NCI-H510A (cell line): ENCODE measurements around the gene RRBP1.
A peak's percentile ranks its signal among the peaks of the same experiment; 100 is the strongest.

Source experiments
- DNase-seq: peaks from one replicate; lab custom pipeline; 2025; lab: John Stamatoyannopoulos, UW

RRBP1 gene

GRCh38 chr20:17622851-17623508, 59.1 kb downstream of the RRBP1 start:
- no peak for DNase-seq

- DNase-seq = no peak
Observed at GRCh38 chr20:17622086-17622850, 59.8 kb downstream of the RRBP1 start.

- DNase-seq = no peak
Observed at GRCh38 chr20:17621229-17621968, 60.6 kb downstream of the RRBP1 start.

- no peak for DNase-seq
Observed at GRCh38 chr20:17620371-17621228, 61.4 kb downstream of the RRBP1 start.

GRCh38 chr20:17619351-17620093, 62.5 kb downstream of the RRBP1 start:
- no peak for DNase-seq

GRCh38 chr20:17618673-17619013, 63.4 kb downstream of the RRBP1 start:
- no peak for DNase-seq

- DNase-seq = no peak
Observed at GRCh38 chr20:17617868-17618672, 64.0 kb downstream of the RRBP1 start.

GRCh38 chr20:17617212-17617867, 64.7 kb downstream of the RRBP1 start:
- DNase-seq = peak; percentile 26

DNA sequence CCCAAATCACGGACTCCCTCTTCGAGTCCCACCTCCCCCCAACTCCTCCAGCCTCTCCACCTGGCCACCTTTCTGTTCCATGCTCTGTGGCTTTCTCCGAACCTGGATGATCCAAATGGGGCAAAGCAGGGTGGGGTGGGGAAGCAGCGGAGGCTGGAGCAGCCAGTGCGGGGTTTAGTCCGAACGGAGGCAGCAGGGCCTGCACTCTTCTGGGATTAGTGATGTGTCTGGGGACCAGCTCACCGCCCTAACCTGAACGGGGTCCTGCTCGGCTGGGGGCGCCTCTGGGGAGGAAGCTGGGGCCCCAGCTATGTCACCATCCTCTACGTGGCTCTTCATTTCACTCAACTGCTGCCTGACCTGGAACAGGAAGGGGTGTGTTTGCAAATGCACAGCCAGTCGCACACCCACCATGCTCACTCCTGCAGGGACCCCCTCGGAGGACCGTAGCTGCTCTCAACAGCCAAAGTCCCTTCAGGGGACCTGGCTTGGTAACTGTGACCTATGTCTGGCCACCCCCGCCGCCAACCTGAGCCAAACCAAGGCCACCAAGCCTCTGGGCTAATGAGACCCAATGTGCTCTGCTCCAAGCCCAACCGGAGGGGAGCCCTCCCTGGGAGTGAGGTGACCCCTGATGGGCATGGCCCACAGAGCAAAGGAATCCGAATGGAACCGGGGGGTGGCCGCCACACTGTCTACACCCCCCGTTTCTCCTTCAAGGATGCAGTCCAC, 65.4 kb downstream of the RRBP1 start:
- no peak for DNase-seq

GRCh38 chr20:17615645-17616479, 66.2 kb downstream of the RRBP1 start:
- peak; percentile 61 for DNase-seq

GRCh38 chr20:17614812-17615644, 67.0 kb downstream of the RRBP1 start:
- no peak for DNase-seq

GRCh38 chr20:17614176-17614811, 67.7 kb downstream of the RRBP1 start:
- peak; percentile 82 for DNase-seq

- no peak for DNase-seq
Observed at GRCh38 chr20:17613328-17614175, 68.5 kb downstream of the RRBP1 start.

DNA sequence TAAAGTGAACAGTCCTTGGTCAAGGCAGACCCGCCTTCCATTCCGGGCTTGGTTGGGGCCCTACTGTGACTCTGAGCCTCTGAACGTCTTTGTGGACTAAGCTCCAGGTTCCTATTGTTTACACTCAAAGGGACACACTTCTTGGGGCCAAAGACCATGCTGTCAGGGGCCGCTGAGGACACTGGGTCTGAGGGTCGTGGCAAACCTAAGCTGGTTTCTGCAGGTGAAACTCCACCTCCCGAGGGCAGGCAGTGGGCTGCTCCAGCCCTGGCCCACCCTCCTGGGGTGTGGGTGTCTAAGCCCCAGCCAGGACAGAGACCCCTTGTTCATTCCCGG, 69.1 kb downstream of the RRBP1 start:
- no peak for DNase-seq

DNA sequence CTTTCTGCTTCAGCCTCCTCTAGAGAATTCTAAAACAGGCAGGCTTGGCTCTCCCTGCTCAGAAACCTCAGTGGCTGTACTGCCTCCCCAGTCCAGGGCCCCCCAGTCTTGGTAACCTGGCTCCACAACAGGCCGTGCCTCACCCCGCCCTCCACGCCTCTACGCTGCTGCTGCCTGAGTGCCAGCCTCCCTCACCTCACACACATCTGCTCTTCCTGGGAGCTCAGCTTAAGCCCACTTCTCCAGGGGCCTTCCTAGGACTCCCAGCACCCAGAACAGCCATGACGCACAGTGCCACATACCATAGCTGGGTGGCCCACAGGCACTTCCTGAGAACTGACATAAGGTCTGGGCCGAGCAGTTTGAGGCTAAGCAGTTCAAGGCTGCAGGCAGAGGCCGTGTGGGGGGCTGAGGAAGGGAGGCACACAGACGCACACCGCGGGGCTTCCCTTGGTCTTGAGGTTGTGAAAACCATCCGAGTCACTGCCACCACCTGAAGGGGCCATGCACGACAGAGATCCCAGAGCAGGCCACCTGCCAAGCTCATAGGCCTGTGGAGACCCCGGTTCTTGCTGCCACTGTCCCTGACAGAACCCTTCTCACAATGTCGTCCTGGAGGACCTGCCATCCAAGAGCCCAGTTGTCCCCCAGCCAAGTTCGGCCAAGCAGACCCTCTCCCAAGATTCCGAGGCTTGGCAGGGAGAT, 69.6 kb downstream of the RRBP1 start:
- no peak for DNase-seq
